SK-N-SH (cell line): ENCODE data around the gene CTDP1.

Experiments used
- JUND ChIP-seq: IDR thresholded peaks from 2 replicates; pipeline ENCODE4 v1.4.0; 2012
- POLR2AphosphoS5 ChIP-seq: IDR thresholded peaks from 2 replicates; pipeline ENCODE4 v1.6.1; 2012; ENCODE audit warnings: low read depth, low read length
- RFX5 ChIP-seq: IDR thresholded peaks from 2 replicates; pipeline ENCODE4 v1.6.1; 2012; ENCODE audit warnings: mild to moderate bottlenecking, improper control_type of control experiment, low read length
- TF ChIP-seq, protein P1 (sequence below): fragments of 200-600 bp; sonication (generic); IDR thresholded peaks from 2 replicates; pipeline ENCODE4 v1.6.1; 2017; ENCODE audit warnings: antibody characterized with exemption, mild to moderate bottlenecking, moderate library complexity

DNA sequence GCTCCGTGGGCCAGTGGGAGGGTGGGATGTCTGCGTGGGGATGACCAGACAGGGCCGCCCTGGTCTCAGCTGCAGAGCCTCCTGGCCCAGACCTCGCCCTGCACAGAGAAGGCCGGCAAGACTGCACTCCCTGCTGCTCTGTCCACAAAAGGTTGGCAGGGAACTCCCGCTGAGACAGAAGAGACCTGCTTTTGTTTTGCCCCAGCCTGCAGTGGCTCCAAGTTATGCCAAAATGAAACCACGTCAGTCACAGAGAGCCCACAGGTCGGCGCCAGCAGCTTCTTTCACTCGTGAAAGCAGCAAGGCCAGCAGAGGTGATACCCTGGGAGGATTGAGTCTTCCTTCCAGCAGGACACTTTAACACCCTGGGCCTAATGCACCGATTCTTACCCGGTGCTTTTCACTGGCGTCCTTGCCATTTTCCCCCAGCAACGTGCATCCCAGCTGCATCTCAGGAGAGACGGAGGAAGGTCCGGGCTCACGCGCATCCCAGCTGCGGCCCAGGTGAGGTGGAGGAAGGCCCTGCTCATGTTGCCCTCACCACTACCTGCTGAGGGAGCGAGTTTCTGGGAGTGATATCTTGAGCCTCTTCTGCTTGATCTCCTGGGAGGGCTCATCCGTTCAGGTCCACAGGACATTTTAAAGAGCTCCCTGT, 22.1 kb upstream of the CTDP1 start:
- TF ChIP-seq, protein P1, sequence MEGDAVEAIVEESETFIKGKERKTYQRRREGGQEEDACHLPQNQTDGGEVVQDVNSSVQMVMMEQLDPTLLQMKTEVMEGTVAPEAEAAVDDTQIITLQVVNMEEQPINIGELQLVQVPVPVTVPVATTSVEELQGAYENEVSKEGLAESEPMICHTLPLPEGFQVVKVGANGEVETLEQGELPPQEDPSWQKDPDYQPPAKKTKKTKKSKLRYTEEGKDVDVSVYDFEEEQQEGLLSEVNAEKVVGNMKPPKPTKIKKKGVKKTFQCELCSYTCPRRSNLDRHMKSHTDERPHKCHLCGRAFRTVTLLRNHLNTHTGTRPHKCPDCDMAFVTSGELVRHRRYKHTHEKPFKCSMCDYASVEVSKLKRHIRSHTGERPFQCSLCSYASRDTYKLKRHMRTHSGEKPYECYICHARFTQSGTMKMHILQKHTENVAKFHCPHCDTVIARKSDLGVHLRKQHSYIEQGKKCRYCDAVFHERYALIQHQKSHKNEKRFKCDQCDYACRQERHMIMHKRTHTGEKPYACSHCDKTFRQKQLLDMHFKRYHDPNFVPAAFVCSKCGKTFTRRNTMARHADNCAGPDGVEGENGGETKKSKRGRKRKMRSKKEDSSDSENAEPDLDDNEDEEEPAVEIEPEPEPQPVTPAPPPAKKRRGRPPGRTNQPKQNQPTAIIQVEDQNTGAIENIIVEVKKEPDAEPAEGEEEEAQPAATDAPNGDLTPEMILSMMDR, result no peak
- TF ChIP-seq RFX5, result no peak
- TF ChIP-seq JUND, result no peak
- no peak for TF ChIP-seq POLR2AphosphoS5
